Globus pallidus (tissue), 1 donor: Measurements from ENCODE around the gene TRABD2B.

ENCODE experiments used
- DNase-seq: peaks from one replicate; pipeline ENCODE4 v3.0.0-alpha.2; 2015; ENCODE audit warnings: low spot score

The TRABD2B gene

DNA sequence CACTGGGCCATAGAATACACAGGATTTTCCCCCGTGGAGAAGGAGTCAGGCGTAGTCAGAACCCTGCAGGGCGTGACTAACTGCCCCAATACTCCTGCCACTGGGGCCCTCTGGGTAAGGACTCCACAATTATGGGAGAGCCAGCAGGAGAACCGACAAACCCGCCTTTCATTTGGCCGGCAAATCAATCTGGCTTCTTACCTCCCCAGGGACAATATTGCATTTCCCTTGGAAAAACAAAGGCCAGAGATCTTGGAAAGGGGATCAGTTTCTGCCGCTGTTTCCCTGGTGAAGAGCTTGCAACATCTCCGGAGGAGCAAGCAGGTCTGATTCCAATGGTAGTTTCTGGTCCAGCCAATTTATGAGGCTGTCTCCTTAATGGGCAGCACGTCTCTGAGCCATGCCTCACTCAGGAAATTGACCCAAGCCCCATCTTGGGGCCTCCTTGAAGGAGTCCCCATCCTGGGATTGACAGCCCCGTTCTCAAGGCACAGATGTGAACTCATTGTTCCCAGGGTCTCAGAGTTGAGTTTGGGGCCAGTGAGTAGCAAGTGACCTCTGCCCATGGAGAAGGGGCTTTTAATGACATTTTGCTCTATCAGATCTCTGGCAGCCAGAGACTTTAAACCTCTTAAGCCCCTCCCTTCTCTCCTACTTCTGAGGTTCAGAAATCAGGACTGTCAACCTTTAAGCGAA, 4.3 kb downstream of the TRABD2B start:
- DNase-seq = no peak

DNA sequence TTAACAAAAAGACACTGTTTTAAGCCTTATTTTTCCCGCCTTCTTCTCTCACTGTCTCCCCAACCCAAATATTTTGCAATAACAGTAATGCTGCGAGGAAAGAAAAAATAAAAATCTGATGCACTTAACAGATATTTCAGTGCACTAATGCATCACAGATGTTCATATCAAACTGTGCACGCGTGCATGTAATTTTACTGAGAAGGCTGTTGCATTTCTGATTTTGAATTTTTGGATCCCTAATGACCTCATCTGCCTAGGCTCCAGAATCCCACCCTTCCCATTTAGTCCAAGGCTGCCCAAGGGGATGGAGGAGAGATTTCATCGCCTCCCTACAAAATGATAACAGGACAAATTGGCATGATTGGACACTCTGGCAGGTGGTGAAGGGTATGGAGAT, 5.5 kb downstream of the TRABD2B start:
- no peak for DNase-seq

DNA sequence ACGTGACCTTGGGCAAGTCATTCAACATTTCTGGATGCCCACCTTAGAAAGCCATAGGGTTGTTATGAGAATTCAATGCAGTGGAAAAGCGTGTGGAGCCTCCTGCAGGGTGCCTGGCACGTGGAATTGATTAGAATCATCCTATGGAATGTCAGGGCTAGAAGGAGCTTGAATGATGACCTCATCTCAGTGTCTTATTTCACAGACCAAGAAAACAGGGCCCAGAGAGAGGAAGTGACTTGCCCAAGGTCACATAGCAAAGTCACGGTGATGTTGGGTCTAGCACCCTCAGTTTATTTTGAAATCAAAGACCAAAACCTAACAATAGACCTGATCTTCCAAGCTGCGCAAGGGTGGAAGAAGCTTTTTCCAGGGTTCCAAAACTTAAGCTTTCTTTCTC, 6.0 kb downstream of the TRABD2B start:
- no peak for DNase-seq

DNA sequence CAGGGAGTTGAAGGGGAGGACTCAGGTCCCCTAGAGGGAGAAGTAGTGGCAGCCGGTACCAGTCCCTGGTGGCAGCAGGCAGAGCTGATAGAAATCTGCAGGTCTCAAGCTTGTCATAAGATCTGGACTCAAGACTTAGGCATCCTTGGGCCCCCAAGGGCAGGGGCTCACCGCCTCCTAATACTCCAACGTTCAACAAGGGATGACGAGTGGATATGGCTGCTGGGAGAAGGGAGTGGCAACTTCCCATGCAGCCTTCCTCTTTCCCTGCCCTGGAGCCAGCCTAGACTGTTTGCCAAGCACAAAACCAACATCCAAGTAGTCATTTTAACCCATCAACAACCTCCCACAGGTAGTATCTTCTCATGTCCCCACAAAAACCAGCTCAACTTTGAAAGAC, 6.9 kb downstream of the TRABD2B start:
- DNase-seq = no peak

DNA sequence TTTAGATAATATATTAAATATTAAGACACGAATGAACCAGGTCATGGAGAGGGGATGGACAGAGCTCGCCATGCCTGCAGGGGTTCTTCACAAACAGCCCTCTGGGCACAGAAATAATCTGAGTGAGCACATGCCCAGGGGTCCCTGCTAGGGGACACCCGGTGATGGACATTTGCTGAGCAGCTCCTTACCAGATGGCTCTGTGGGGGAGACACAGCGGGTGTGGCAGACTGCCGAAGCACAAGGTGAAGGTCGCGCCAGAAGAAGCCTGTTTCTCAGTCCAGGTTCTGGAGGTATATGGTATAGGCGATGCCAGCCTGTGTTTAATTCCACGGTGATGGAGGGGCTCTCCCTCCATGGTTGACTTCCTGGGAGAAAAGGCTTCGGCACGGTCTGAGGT, 9.6 kb downstream of the TRABD2B start:
- DNase-seq = no peak

DNA sequence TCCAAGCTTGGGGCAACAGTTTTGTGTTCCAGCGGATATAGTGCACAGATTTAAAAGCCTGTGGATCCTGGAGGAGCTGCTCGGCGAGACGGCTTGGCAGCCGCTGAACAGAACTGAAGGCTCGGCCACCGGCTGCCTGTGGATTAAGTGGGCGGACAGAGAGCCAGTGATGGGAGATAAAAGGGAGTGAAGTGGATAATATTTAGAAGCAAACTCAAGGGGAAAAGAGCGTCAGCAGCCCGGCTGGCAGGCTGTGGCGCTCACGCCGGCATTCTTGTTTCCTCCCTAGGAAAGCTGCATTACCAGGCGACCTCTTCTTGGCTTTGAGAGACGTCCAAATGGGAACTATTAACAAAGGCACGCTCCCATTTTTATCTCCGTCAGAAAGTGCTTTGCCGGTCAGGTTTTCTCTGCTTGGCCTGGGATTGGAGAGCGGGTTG, 10.4 kb downstream of the TRABD2B start:
- no peak for DNase-seq

DNA sequence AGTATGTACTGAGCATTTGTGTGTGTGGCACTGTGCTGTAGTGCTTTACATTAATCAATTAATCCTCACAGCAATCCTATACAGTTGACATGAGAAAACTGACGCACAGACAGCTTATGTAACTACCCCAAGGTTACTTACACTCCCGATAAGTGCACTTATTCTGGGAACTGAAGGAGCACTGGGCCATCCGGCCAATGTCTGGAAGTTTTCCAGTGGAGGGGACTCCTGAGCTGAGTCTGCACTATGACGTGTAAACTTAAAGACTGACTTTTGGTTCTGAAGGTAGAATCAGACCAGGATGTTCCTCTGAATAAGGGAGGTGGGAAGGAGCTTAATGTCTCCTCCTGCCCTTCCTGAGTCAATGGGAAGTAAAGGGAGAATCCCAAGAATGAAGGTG, 12.2 kb downstream of the TRABD2B start:
- DNase-seq = no peak

DNA sequence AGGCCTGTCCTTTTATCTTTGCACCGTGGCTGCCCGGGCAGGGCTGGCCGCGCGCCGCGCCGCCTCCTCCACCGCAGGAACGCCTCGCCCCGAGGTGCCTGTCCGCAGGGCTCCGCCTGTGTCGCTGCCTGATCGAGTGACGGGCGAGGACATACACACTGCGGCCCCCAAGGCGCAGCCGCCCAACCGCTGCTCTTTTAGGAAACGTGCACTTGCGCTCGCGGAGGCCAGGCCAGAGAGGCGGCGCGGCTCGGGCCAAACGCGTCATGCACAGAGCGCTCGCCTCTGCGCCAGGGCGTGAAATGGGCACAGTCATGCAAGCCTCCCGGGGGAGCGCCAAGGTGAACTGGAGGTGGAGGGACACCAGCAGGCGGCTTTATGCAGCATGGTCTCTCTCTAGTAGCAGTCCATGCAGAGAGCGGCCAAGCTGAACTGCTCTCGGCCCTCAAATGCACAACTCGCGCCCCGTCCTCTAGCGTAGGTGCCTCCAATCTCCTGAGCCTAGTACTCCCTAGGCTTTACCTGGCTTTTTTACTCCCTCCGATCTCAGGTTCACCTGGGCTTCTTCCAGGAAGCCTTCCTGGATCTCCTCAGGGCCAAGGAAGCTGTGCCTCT, 12.9 kb downstream of the TRABD2B start:
- DNase-seq = no peak

DNA sequence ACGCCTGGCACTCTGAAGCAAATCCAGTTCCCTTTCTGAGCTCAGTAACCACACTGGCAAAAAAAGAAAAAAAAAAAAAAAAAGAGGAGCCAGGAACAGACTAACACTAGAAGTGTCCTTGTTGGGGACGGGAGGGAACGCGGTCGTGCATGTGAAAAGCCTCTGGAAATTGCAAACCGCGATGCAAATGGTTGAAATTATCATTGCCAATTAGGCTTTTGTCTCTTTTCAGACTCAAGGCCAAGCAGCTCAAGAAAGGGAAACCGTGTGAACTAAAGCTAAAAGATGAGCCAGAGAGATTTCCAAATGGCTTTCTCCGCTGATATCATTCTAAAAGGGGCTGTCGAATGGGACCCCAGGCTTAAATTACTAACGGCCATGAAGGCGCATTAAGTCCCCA, 13.5 kb downstream of the TRABD2B start:
- DNase-seq = no peak

DNA sequence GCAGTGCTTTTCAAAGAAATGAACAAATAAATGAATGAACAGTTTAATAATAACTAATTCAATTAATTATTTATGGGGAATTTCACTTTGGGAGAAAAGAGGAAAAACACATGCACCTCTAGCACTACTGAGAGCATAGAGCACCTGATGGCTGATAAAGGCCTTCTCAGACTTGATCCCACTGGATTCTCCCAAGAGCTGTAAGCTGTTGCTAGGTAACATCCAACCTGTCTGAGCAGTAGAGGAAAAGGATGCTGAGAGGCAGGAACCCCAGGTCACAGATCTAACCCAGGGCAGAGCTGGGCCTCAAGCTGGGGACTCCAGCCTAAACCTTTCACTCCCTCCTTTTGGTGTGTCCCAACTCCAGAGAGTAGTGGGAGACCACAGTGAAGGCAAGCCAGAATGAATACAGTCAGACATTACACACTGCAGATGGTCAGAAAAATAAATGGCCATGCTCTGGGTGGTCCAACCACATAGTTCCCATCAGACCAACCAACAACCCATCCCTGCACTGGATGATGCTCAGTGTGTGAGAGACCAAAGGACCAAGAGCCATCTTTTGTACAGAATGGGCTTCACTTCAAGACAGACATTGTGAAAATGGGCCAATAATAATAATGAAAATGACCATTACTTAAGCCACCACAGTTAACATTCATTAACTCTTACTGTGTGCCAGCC, 15.4 kb downstream of the TRABD2B start:
- no peak for DNase-seq

DNA sequence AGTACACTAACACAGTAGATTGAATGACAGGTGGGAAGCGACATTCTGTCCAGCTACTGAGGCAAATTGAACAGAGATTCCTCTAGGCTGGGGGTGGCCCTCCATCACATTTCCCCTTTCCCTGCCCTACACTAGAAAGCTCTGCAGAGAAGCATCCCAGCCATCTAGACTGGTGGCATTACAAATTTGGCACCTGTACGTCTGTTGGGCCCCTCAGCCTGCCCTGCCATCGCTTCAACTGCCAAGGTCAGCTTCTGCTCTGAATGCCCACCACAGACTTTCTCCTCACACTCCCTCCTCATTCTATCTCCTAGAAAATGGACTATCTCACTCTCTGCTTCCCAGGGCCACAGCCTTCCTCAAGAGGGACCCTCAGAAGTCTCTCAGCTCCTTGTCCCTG, 16.7 kb downstream of the TRABD2B start:
- no peak for DNase-seq

DNA sequence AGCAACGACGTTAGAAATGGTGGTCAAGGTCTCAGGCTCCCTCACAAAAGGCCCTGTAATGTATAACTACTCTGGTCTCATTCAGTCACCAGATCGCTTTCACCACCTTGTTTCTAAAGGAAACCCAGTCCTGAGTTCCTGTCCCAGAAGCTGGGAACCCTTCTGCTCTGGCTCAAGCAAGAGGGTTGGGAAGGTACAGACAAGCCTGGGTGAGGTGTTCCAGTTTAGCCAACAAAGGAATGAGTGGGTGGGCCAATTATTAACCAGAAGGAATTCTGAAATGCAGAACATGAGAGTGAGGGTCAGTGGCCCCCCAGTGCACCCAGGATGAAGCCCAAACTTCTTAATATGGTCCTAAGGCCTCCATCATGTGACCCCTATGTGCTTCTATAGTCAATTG, 17.5 kb downstream of the TRABD2B start:
- no peak for DNase-seq

DNA sequence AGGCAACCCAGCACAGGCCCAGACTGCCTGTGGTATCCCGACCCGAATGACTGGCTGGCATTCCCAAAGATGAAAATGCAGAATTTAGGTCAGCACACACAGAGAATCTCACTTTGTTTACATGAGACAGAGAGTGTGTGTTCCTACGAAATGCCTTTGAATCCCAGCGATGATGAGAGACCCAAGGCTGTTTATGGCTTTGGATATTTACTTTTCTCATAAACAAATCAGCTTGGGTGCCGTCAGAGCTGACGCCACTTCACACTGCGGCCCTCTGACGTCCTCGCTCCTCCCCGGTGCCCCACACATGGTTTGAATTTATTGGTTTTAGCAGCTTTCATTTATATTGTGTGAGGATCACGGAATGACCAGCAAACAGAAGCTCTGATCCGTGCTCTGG, 18.7 kb downstream of the TRABD2B start:
- DNase-seq = no peak

DNA sequence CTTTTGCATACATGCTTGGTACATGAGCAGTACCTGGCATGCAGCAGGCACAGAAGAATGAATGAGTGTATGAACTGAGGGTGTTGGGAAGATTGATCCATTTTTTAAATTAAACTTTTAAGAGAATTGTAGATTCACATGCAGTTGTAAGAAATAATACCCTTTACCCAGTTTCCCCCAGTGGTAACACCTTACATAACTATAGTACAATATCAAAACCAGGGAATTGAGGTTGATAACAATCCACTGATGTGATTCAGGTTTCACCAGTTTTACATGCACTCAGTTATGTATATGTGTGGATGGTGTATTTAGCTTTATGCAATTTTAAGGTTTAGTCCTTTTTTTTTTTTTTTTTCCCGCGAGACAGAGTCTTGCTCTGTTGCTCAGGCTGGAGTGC, 20.5 kb downstream of the TRABD2B start:
- DNase-seq = no peak

DNA sequence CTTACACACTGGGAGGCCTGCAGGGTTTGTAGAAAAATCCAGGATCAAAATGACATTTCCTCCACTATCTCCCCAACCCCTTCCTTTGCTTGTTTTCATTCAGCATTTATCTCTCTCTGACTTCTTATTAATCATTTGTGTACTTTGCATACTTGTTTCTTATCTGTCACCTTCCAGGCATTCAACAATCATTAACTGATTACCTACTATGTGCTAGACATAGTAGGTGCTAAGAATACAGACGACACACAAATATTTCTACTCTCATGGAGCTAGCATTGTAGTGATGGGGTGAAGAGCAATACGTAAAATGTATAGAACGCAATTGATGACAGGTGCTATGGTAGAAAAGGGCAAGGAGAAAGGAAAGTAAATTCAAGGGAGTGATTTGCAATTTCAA, 20.9 kb downstream of the TRABD2B start:
- DNase-seq = no peak

DNA sequence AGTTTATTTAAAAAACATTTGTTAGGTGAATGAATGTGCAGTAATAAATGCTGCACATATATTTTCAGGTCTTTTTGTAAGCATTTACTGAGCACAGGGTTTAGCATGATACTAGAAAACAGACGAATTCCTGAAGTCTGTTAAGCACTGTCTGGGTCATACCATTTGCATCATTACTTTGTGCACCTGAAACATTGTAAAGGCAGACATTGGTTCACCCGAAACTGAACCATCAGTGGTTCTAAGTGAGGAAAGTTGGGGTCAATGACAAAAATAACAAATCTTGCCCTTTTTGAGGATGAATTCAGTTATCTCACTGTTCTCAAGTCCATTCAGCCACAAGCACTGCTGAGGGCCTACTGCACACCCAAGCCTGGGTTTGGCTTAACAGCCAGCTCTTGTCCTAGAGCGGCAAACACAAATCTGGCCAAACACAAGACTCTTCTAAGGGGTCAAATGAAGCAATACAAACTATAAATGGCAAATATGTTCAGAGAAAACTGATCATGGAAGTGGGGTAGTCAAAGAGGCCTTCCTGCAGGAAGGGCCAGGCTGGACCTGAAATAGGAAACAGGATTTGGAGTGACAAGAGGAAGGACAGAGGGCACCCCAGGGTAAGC, 21.8 kb downstream of the TRABD2B start:
- DNase-seq = no peak

DNA sequence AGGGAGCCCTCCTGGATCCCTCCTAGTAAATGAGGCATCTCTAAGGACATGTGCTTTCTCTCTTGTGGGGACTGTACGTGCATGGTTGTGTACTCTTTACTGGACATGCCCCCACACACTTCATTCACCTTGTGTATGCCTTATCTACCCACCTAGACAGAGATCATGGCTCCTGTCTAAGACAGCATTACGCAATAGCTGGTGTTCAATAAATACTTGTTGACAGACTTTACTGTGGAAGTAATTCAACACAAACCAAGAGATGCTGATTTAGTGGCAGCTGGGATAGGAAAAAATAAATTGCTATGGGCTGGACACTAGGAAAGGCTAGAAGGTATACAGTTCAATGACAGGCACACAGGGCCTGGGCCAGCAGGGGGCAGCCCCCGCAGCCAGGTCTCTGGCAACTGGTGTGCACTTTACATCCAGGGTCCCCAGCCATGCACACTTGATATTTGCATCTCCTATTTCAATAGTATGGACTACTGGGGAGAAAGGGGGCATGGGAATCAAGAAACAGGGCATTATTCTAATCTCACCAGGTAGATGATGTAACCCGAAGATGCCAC, 24.2 kb downstream of the TRABD2B start:
- no peak for DNase-seq

DNA sequence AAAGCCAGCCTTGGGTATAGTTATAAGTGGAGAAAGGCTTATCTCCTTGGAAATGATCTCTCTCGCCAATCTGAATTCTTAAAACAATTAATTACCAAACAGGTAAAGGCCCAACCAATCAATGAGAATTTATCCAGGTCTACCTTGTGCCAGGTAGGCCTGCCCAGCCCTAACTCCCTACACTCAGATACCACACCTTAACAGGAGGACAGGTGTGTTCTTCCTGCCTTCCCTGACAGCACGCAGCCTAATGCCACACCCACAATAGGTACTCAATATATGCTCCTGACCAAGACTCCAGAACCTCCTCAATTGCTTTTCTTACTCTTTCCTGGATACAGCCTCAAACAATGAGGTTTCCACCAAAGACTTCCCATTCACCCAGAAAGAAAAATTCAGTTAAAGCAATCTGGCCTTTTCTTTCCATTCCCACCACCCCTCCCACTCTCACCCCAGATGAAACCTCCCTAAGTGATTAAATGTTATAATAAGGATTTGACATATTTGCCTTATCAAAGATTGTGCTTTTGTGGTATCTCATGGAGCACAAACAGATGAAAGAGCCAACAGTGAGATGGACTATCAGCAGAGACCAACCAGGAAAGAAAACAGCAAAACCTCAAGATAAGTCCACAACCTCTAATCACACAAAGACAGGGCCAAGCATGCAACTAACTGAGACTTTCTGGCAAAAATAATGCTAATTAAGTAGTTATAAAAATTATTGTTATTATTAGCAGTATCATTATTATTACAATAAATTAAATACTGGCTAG, 25.6 kb downstream of the TRABD2B start:
- no peak for DNase-seq

DNA sequence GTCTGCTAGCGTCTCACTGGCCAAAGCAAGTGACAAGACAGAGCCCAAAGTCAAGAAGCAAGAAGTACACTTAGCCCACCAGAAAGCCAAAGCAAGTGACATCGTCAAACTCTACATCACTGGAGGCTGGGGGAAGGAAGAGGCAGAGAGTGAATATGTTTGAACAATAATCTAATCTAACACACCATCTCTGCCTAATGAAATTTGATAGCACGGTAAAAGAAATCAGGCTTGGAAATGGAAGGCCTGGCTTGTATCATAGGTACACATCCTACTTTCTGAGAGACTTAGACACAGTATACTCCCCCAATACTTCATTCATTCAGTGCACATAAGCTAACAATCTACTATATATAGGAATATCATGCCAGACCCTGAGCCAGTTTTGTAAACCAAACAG, 26.3 kb downstream of the TRABD2B start:
- no peak for DNase-seq

DNA sequence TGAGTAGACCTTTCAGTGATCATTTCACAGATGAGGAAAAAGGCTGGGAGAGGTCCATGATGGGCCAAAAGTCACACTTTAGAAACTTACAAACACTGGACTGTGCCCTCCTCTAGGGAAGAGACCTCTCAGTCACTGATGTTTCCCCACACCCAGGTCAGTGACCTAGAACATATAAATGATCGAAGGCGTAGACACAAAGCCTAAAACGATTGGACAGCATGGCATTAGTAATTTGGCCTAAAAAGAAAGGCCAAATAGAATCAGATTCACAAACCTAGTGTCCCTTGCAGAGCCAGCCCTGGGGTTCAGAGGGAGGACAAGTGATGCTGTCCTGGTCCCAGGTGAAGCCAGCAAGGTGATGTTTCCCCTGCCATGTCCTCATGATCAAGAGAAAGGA, 27.7 kb downstream of the TRABD2B start:
- no peak for DNase-seq

DNA sequence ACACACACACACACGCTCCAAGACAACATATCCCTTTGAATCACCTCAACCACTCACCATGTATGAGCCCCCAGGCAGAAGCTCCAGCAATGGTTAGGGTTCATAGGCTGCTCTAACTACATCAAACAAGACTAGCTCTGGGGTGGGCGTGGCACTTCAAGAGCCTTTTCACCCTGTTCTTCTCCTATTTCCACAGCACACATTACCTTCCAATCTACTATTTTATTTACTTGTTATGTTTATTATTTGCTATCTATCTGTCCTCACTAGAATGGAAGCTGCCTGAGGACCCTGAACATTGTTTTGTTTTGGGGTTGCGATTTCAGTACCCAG, 28.7 kb downstream of the TRABD2B start:
- no peak for DNase-seq
